Caco-2 (cell line): ENCODE measurements around the gene MN1. TPM values are rescaled to one million over a fixed set of nuclear protein-coding genes. Genes with fewer than 3 reads are reported as not detected.

Experiments used
- BruUV-seq: library from RNA; stranded (reverse); fragments of 400-500 nt; replicated peaks from 2 replicates; lab custom pipeline; 2021; lab: Mats Ljungman, UMichigan
- CTCF ChIA-PET: fragments of 300-600 bp; sonication (Branson Sonifier 250); formaldehyde crosslinking; loops from one replicate; lab custom pipeline; 2022; ENCODE audit warnings: antibody characterized with exemption; lab: Charles Lee
- POLR2A ChIA-PET: fragments of 300-600 bp; sonication (Branson Sonifier 250); formaldehyde crosslinking; loops from one replicate; lab custom pipeline; 2022; ENCODE audit warnings: antibody characterized with exemption; lab: Charles Lee
- DNase-seq, 2 experiments: peaks; one replicate each; pipeline versions ENCODE4 v3.0.0 to v3.0.0-alpha.2; 2020 to 2022
- H3K27me3 ChIP-seq: replicated peaks from 2 replicates; pipeline ENCODE4 v1.6.0; 2011; ENCODE audit warnings: low read length; ENCODE audit not compliant: control insufficient read depth, insufficient read depth
- H3K36me3 ChIP-seq: 2 replicates; pipeline ENCODE4 v1.5.1; 2011; ENCODE audit warnings: low read length; ENCODE audit not compliant: control insufficient read depth, insufficient read depth
- H3K4me1 ChIP-seq: fragments of 250-450 bp; sonication (Bioruptor Pico); 2 replicates; pipeline ENCODE4 v1.5.1; 2020; ENCODE audit warnings: mild to moderate bottlenecking
- H3K4me3 ChIP-seq: 2 replicates; pipeline ENCODE4 v1.5.1; 2011; ENCODE audit warnings: low read depth, mild to moderate bottlenecking, control low read depth, low read length
- H3K9me3 ChIP-seq: fragments of 250-450 bp; sonication (Bioruptor Pico); 2 replicates; pipeline ENCODE4 v1.5.1; 2020; ENCODE audit warnings: mild to moderate bottlenecking, moderate library complexity
- H3K27ac Mint-ChIP-seq: one replicate; pipeline ENCODE4 v1.8.0; 2022; ENCODE audit warnings: mixed read lengths; ENCODE audit not compliant: unreplicated experiment
- H3K27me3 Mint-ChIP-seq: one replicate; pipeline ENCODE4 v1.8.0; 2022; ENCODE audit warnings: mixed read lengths; ENCODE audit not compliant: insufficient read depth, unreplicated experiment
- H3K36me3 Mint-ChIP-seq: one replicate; pipeline ENCODE4 v1.8.0; 2022; ENCODE audit warnings: mild to moderate bottlenecking, mixed read lengths; ENCODE audit not compliant: insufficient read depth, unreplicated experiment
- H3K4me1 Mint-ChIP-seq: one replicate; pipeline ENCODE4 v1.8.0; 2022; ENCODE audit warnings: low read depth, mixed read lengths; ENCODE audit not compliant: unreplicated experiment
- H3K4me3 Mint-ChIP-seq: one replicate; pipeline ENCODE4 v1.8.0; 2022; ENCODE audit warnings: mild to moderate bottlenecking, moderate library complexity, mixed read lengths; ENCODE audit not compliant: unreplicated experiment
- H3K9me3 Mint-ChIP-seq: one replicate; pipeline ENCODE4 v1.8.0; 2022; ENCODE audit warnings: mixed read lengths; ENCODE audit not compliant: unreplicated experiment
- CTCF ChIP-seq, 2 experiments: fragments of 200-600 bp in 1 of 2; IDR thresholded peaks; 1 replicate in 1 of 2; 2 replicates in 1 of 2; pipeline versions ENCODE4 v1.5.1 to v1.8.0; 2011 to 2022; ENCODE audit warnings: antibody characterized with exemption in 1 of 2, control low read depth in 1 of 2, inconsistent platforms in 1 of 2, low read depth in 1 of 2, low read length in 1 of 2, mild to moderate bottlenecking in 1 of 2, moderate library complexity in 1 of 2; ENCODE audit not compliant: insufficient read depth in 1 of 2, severe bottlenecking in 1 of 2, unreplicated experiment in 1 of 2
- intact Hi-C: fragments of 100-400 bp; cut with micrococcal nuclease; formaldehyde crosslinking; loops from one replicate; pipeline ENCODE4 v1.10.0; 2022; ENCODE audit not compliant: unreplicated experiment
- total RNA-seq: library from RNA; stranded (reverse); gene quantifications from 2 replicates; pipeline ENCODE4 v1.2.3, GENCODE V29; 2022

The MN1 gene
- total RNA-seq, 1 experiment from 2014 or later = 0.32 TPM

GRCh38 chr22:27750584-27751265, 50.8 kb downstream of the MN1 start:
- H3K4me3 Mint-ChIP-seq = no peak overlapping the region
- H3K9me3 Mint-ChIP-seq = no peaks in the 10 kb centered on the region
- CTCF ChIA-PET = no interaction called here
- no peak overlapping the region for H3K4me3 ChIP-seq
- TF ChIP-seq CTCF (IDR thresholded peaks at IDR 0.05; ENCODE audit: insufficient read depth in 1 of 2, low read depth in 1 of 2, low read length in 1 of 2, severe bottlenecking in 1 of 2, unreplicated experiment in 1 of 2) = no peak
- H3K4me1 ChIP-seq = no peaks in the 10 kb centered on the region
- POLR2A ChIA-PET = no interaction called here
- no peaks in the 10 kb centered on the region for H3K27me3 ChIP-seq
- peaks cover 8% of the 10 kb centered on the region for H3K4me1 Mint-ChIP-seq
- no peaks in the 10 kb centered on the region for H3K36me3 Mint-ChIP-seq
- DNase-seq = no peak
- H3K27me3 Mint-ChIP-seq = peaks cover 3% of the 10 kb centered on the region
- H3K27ac Mint-ChIP-seq = no peak overlapping the region
- H3K36me3 ChIP-seq = no peaks in the 10 kb centered on the region
- no TSS peak for BruUV-seq
- no peaks in the 10 kb centered on the region for H3K9me3 ChIP-seq
- intact Hi-C loops = no loop called here

GRCh38 chr22:27749597-27750225, 51.8 kb downstream of the MN1 start:
- no peak for TF ChIP-seq CTCF (IDR thresholded peaks at IDR 0.05; ENCODE audit: insufficient read depth in 1 of 2, low read depth in 1 of 2, low read length in 1 of 2, severe bottlenecking in 1 of 2, unreplicated experiment in 1 of 2)
- CTCF ChIA-PET = no interaction called here
- H3K4me1 Mint-ChIP-seq = peaks cover 8% of the 10 kb centered on the region

GRCh38 chr22:27748751-27749191, 52.8 kb downstream of the MN1 start:
- Mint-ChIP-seq H3K27ac (no peak overlapping the region), H3K4me1 (peaks cover 8% of the 10 kb centered on the region), H3K4me3 (no peak overlapping the region), H3K9me3 (no peaks in the 10 kb centered on the region), H3K27me3 (peaks cover 6% of the 10 kb centered on the region), H3K36me3 (no peaks in the 10 kb centered on the region)
- Histone ChIP-seq H3K4me3 (no peak overlapping the region), H3K4me1 (no peaks in the 10 kb centered on the region), H3K9me3 (no peaks in the 10 kb centered on the region), H3K27me3 (no peaks in the 10 kb centered on the region), H3K36me3 (no peaks in the 10 kb centered on the region)
- POLR2A ChIA-PET = no interaction called here
- CTCF ChIA-PET = no interaction called here
- TF ChIP-seq CTCF (IDR thresholded peaks at IDR 0.05; ENCODE audit: insufficient read depth in 1 of 2, low read depth in 1 of 2, low read length in 1 of 2, severe bottlenecking in 1 of 2, unreplicated experiment in 1 of 2) = no peak
- DNase-seq = no peak
- intact Hi-C loops = no loop called here
- BruUV-seq = no TSS peak

More at GRCh38 chr22:27749597-27750225, 51.8 kb downstream of the MN1 start:
- no peak overlapping the region for H3K27ac Mint-ChIP-seq
- Histone ChIP-seq H3K27me3 (no peaks in the 10 kb centered on the region), H3K4me1 (no peaks in the 10 kb centered on the region), H3K36me3 (no peaks in the 10 kb centered on the region), H3K4me3 (no peak overlapping the region), H3K9me3 (no peaks in the 10 kb centered on the region)
- H3K36me3 Mint-ChIP-seq = no peaks in the 10 kb centered on the region
- DNase-seq = no peak
- POLR2A ChIA-PET = no interaction called here
- peaks cover 6% of the 10 kb centered on the region for H3K27me3 Mint-ChIP-seq
- intact Hi-C loops = no loop called here
- BruUV-seq = no TSS peak
- H3K9me3 Mint-ChIP-seq = no peaks in the 10 kb centered on the region
- no peak overlapping the region for H3K4me3 Mint-ChIP-seq
